GM04503 (cell line): ENCODE results near the gene CENPX.

Experiments
- DNase-seq: peaks from one replicate; pipeline ENCODE4 v3.0.0-alpha.2; 2012; ENCODE audit warnings: low read depth

CENPX gene

DNA sequence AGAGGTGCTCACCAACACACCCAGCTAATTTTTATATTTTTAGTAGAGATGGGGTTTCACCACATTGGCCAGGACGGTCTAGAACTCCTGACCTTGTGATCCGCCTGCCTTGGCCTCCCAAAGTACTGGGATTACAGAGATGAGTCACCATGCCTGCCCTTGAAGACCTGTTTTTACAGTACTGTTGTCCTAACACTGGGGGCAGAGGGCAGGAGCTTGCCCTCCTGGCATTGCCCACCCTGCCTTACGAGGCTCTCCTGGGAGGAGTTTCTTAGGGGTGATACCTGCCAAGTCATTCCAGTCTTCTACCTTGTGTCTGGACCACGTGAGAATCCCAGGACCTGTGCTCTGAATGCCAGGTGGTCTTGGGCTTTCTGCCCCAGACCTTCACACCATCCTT is 42.6 kb downstream of the CENPX start:
- DNase-seq, result no peak

DNA sequence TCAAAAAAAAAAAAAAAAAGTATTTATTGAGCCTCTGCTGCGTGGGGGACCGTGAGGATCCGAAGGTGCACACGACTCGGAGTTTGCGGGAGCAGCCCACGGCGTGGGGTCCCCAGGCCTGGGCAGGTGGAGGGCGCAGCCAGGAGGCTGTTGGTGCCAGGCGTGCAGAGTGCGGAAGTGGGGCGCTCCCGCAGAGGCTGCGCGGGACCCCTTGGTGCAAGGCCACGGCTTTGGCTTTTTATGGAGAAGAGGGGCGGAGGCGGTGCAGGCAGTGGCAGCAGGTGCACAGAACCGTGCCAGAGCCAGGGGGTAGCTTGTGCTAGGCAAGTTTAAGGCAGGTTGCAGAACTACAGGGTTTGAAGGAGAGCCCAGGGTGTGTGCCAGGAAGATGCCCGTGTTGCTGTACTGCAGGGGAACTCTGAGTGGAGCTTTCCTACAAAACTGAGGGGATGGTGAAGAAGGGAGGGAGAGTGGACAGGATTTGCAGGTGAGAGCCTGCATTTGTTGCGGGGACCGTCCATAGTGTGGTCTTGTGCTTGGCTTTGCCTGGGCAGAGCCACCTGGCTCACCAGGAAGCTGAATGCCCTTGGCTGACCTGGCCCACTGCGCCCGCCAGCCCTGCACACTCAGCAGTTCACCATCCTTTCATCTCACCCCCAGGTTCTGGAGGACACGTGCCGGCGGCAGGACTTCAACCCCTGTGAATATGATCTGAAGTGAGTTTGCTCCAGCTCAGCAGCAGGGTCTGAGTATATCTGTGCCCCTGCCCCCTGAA is 44.0 kb downstream of the CENPX start:
- no peak for DNase-seq

DNA sequence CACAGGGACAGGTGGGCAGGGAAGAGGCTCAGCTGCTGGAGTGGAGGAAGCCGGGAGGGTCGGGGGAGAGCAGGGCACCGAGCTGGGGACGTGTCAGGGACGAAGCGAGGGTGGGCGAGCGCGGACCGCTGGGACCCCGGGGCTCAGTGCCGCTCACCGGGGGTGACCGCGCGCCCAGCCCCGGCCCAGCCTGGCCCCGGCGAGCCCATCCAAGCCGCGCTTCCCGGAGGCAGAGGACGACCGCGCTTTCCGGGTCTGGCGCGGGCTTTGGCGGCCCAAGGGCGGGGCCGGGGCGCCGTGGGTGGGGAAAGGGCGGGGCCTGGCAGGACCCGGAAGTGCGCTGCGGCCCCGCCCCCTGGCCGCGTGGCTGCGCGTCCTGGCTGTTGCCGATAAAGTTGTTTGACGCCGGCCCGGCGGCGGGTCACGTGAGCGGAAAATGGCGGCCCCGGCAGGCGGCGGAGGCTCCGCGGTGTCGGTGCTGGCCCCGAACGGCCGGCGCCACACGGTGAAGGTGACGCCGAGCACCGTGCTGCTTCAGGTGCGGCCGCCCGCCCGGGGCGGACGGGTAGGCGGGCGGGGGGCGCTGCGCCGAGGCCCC is 45.4 kb downstream of the CENPX start, which contains the start of gene ASPSCR1:
ASPSCR1 (plus strand) TSS at position 419 of the 598 bp plus-strand sequence; CDS start at position 437, 18 bp downstream.
- DNase-seq, result no peak

DNA sequence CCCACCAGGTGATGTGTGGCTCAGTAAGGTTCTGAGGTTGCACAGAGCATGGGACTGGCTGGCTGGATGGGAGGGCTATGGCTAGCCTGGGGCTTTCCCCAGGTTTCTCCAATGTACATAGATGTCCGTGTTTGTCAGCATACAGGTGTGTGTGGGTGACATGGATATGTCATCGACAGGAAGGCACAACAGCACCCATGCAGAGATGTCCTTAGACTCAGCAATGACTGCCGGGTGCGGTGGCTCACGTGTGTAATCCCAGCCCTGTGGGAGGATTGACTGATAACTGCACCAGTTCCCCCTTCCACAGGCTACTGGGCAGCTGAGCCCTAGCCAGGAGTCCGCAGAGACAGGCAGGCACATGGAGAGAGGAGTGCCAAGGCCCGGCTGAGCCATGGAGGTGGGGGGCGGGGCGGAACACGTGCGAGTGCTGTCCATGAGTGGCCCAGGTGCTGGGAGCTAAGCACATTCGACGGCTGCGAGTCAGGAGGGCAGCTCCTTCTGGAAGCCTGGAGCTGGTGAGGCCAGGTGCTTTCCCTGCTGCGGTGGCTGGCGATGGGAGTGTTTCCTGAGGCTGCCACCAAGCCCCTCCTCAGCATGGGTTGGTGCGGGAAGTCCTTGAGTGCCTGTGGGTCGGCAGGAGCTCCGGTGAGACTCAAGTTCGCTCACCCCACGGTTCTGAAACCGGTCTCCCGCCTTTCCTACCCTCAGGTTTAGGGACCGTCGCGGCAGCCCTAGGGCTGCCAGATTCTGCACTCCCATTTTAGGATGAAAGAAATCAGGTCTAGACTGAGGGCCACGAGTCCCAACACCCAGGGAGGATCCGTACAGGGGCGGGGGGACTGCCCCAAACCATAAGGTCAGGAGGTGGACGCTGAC is 46.1 kb downstream of the CENPX start:
- DNase-seq, result no peak

DNA sequence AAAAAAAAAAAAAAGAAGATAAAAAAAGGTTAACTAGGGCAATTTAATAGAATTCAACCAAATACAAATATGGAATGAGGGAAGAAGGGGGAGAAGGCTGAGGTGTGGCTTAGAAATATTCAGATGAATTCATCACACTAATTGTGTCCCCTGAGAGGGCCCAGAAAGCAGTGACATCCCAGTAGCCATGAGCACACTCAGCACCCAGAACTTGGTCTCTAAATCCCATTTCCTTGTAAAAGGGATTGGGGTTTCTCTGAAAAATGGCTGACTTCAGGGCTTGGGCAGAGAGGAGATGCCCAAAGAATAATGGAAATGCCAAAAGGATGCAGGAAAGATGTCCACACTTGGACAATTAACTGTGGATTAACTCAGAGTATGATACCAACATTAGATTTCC is 49.2 kb downstream of the CENPX start:
- DNase-seq, result no peak

DNA sequence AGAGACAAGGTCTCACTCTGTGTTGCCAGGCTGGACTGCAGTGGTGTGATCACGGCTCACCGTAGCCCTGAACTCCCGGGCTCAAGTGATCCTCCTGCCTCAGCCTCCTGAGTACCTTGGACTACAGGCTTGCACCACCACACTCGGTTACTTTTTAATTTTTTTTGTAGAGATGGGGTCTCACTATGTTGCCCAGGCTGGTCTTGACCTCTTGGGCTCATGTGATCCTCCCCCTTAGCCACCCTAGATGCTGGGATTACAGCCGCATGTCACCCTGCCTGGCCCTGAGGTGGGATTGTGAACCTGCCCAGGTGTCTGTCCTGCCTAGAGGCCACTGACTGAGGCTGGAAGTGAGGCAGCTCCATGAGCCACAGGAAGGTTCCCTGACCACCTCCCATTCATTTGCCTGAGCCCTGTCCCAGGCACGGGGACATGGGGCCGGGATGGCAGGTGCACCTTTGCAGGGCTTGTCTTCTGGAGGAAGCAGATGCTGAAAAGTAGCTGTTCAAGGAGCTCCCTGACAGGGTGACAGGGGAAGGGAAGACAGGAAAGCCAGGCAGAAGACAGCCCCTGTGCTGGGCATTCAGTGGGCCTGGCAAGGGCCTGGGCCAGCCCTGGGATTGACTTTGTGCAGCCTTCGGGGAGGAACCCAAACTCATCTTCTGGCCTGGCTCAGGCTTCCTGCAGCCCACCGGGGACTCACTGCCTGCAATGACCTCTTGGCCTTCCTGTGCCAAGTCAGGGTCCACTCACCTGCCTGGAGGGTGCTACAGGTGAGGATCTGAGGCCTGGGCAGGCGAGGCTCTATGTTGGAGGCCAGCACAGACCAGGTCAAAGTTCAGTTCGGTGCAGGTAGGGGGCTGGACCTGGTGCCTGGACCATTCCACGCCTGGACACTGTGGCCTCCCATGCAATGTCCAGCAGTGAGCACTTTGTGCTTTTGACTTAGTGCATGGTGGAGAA is 53.5 kb downstream of the CENPX start:
- no peak for DNase-seq
